GM19023 (cell line): ENCODE measurements around the gene HNF4A.
"Not testable (repeated sequence)": the region's sequence is repeated elsewhere in the genome, so short reads cannot be mapped to it uniquely, and the experiment has no call there.

Experiments used
- ATAC-seq: cut with Tn5 transposase; IDR thresholded peaks from one replicate; pipeline ENCODE4 v1.9.1; 2021; ENCODE audit warnings: mild to moderate bottlenecking, moderate library complexity; ENCODE audit not compliant: unreplicated experiment

HNF4A gene

GRCh38 chr20:44355498-44356352 is at the start of gene HNF4A:
Gene HNF4A (plus strand): TSS chr20:44355699. CDS start chr20:44355805, 106 bp downstream.
- ATAC-seq = no peak

GRCh38 chr20:44306927-44307326 is 48.6 kb upstream of the HNF4A start:
- no peak for ATAC-seq

GRCh38 chr20:44309763-44310663 is 45.5 kb upstream of the HNF4A start:
- no peak for ATAC-seq

- ATAC-seq = peak; percentile 93
Observed at GRCh38 chr20:44310664-44311639, 44.5 kb upstream of the HNF4A start, which contains the start of gene FITM2. Gene FITM2 (minus strand): TSS chr20:44311202. CDS start chr20:44311148, 54 bp downstream.

- ATAC-seq = no peak
Observed at GRCh38 chr20:44314870-44315269, 40.6 kb upstream of the HNF4A start.

- no peak for ATAC-seq
Observed at GRCh38 chr20:44319839-44320422, 35.6 kb upstream of the HNF4A start.

GRCh38 chr20:44324343-44324742 is 31.2 kb upstream of the HNF4A start:
- no peak for ATAC-seq

- no peak for ATAC-seq
Observed at GRCh38 chr20:44326391-44327159, 28.9 kb upstream of the HNF4A start.

GRCh38 chr20:44327748-44328147 is 27.8 kb upstream of the HNF4A start:
- ATAC-seq = not testable (repeated sequence)

GRCh38 chr20:44328428-44328827 is 27.1 kb upstream of the HNF4A start:
- no peak for ATAC-seq

- no peak for ATAC-seq
Observed at GRCh38 chr20:44331201-44331600, 24.3 kb upstream of the HNF4A start.

- no peak for ATAC-seq
Observed at GRCh38 chr20:44334306-44334705, 21.2 kb upstream of the HNF4A start.

GRCh38 chr20:44334709-44335108 is 20.8 kb upstream of the HNF4A start:
- ATAC-seq = no peak

GRCh38 chr20:44335675-44336074 is 19.8 kb upstream of the HNF4A start:
- no peak for ATAC-seq

- no peak for ATAC-seq
Observed at GRCh38 chr20:44336086-44336485, 19.4 kb upstream of the HNF4A start.

- ATAC-seq = no peak
Observed at GRCh38 chr20:44336725-44337380, 18.6 kb upstream of the HNF4A start, which contains the start of gene R3HDML. Gene R3HDML (plus strand): TSS chr20:44337043. CDS start chr20:44337158, 115 bp downstream.

GRCh38 chr20:44342248-44342647 is 13.3 kb upstream of the HNF4A start:
- ATAC-seq = no peak

- ATAC-seq = no peak
Observed at GRCh38 chr20:44343162-44343675, 12.3 kb upstream of the HNF4A start.
